ENCODE measurements around the gene FAM227B.

Gene FAM227B

DNA sequence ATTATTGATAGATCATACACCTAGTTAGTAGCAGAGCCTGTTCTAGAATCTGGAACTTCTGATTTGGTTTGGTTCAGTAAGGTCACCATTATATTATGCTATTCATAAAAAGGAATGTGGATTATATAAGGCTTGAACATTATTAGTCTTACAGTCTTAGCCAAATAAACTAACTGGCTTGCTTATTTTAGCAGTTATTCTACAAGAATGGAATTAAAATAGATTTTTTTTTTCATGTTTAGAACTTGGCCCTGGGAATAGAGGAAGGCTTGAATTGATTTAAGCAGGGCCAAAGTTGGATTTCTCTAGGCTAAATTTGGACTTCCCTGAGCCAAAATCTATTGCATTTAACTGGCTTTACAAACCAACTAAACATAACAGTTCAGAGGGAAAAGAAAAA, 24.7 kb upstream of the FAM227B start:
- no peaks in the 10 kb centered on the region for H3K27me3 ChIP-seq (ENCODE audit: insufficient read depth, low read length, poor library complexity, severe bottlenecking)
- H2AFZ ChIP-seq (ENCODE audit: low read length) = no peak overlapping the region
- H4K20me1 ChIP-seq (ENCODE audit: insufficient read depth, low read length, poor library complexity, severe bottlenecking) = no peaks in the 10 kb centered on the region
- no peaks in the 10 kb centered on the region for H3K9me3 ChIP-seq (ENCODE audit: insufficient read depth, low read depth, low read length)
- no peaks in the 10 kb centered on the region for H3K4me1 ChIP-seq (ENCODE audit: insufficient read depth, low read length, poor library complexity, severe bottlenecking)
- no peaks in the 10 kb centered on the region for H3K9me2 ChIP-seq (replicated peaks; ENCODE audit: low read depth, low read length)
- H3K79me2 ChIP-seq (ENCODE audit: insufficient read depth, low read length) = no peaks in the 10 kb centered on the region
- H3K36me3 ChIP-seq (ENCODE audit: insufficient read depth, low read length) = no peaks in the 10 kb centered on the region; the same call in 1 of the 2 replicates
- TF ChIP-seq, protein P1, sequence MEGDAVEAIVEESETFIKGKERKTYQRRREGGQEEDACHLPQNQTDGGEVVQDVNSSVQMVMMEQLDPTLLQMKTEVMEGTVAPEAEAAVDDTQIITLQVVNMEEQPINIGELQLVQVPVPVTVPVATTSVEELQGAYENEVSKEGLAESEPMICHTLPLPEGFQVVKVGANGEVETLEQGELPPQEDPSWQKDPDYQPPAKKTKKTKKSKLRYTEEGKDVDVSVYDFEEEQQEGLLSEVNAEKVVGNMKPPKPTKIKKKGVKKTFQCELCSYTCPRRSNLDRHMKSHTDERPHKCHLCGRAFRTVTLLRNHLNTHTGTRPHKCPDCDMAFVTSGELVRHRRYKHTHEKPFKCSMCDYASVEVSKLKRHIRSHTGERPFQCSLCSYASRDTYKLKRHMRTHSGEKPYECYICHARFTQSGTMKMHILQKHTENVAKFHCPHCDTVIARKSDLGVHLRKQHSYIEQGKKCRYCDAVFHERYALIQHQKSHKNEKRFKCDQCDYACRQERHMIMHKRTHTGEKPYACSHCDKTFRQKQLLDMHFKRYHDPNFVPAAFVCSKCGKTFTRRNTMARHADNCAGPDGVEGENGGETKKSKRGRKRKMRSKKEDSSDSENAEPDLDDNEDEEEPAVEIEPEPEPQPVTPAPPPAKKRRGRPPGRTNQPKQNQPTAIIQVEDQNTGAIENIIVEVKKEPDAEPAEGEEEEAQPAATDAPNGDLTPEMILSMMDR (conservative IDR thresholded peaks at IDR 0.05; ENCODE audit: low read length) = no peak
- TF ChIP-seq EZH2phosphoT487 (IDR thresholded peaks at IDR 0.05; ENCODE audit: borderline replicate concordance) = no peak
- H3K9ac ChIP-seq (ENCODE audit: low read depth, low read length, poor library complexity, severe bottlenecking) = no peak overlapping the region
- no peak overlapping the region for H3K4me2 ChIP-seq (ENCODE audit: low read depth, low read length, poor library complexity, severe bottlenecking)
- H3F3A ChIP-seq (ENCODE audit: low read depth) = no peaks in the 10 kb centered on the region
- no peak overlapping the region for H3K4me3 ChIP-seq (ENCODE audit: low read length, poor library complexity, severe bottlenecking)

DNA sequence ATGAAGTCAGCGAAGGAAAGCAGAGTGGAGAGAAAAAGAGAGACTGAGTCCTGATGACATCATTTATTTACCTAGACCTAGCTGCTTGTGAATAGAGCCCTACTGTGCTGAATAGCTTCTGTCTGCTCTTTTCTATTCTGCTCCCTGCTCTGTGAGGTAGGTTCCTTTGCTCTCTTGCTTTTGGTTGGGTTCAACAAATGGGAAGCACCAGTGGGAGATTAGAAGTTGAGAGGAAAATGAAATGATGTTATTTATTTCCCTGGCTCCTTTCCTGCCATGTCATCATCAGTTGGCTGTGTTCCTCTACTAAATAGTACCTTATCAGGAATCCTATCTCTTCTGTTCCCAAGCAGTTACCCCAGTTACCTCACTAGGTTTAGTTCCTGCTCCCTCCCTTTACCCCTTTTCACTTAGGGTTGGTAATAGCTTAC, 23.8 kb upstream of the FAM227B start:
- no peaks in the 10 kb centered on the region; the same call in 1 of the 2 replicates for H3K36me3 ChIP-seq (ENCODE audit: insufficient read depth, low read length)
- H3F3A ChIP-seq (ENCODE audit: low read depth) = no peaks in the 10 kb centered on the region
- no peaks in the 10 kb centered on the region for H3K27me3 ChIP-seq (ENCODE audit: insufficient read depth, low read length, poor library complexity, severe bottlenecking)
- H3K9ac ChIP-seq (ENCODE audit: low read depth, low read length, poor library complexity, severe bottlenecking) = no peak overlapping the region
- no peaks in the 10 kb centered on the region for H4K20me1 ChIP-seq (ENCODE audit: insufficient read depth, low read length, poor library complexity, severe bottlenecking)
- no peak overlapping the region for H2AFZ ChIP-seq (ENCODE audit: low read length)
- no peaks in the 10 kb centered on the region for H3K9me2 ChIP-seq (replicated peaks; ENCODE audit: low read depth, low read length)
- TF ChIP-seq EZH2phosphoT487 (IDR thresholded peaks at IDR 0.05; ENCODE audit: borderline replicate concordance) = no peak
- TF ChIP-seq, protein P1 (conservative IDR thresholded peaks at IDR 0.05; ENCODE audit: low read length) = no peak
- no peaks in the 10 kb centered on the region for H3K4me1 ChIP-seq (ENCODE audit: insufficient read depth, low read length, poor library complexity, severe bottlenecking)
- no peaks in the 10 kb centered on the region for H3K79me2 ChIP-seq (ENCODE audit: insufficient read depth, low read length)
- H3K4me2 ChIP-seq (ENCODE audit: low read depth, low read length, poor library complexity, severe bottlenecking) = no peak overlapping the region
- no peaks in the 10 kb centered on the region for H3K9me3 ChIP-seq (ENCODE audit: insufficient read depth, low read depth, low read length)
- H3K4me3 ChIP-seq (ENCODE audit: low read length, poor library complexity, severe bottlenecking) = no peak overlapping the region

DNA sequence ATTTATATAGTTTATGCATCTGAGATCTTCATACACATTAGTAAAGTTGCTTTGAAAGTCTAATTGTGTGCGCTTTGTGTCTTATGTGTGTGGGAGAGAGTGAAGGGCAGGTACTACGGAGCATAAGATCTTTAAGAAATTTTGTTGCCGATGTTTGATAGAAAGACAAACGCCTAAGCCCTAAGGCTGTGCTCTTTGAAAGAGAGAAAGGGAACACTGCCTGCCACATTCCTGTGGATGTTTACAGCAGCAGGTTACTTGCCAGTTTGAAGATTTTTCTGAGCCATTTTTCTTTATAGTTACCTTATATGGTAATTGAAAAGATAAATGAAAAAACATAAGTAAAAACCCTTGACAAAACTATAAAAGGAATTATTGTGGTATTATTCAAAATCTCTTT, 17.2 kb upstream of the FAM227B start:
- Histone ChIP-seq H3K4me2 (ENCODE audit: low read depth, low read length, poor library complexity, severe bottlenecking) (no peak overlapping the region), H3F3A (ENCODE audit: low read depth) (no peaks in the 10 kb centered on the region), H2AFZ (ENCODE audit: low read length) (no peak overlapping the region), H3K79me2 (ENCODE audit: insufficient read depth, low read length) (no peaks in the 10 kb centered on the region), H3K9ac (ENCODE audit: low read depth, low read length, poor library complexity, severe bottlenecking) (no peak overlapping the region), H3K36me3 (ENCODE audit: insufficient read depth, low read length) (peaks cover 8% of the 10 kb centered on the region; the same call in 1 of the 2 replicates), H3K27me3 (ENCODE audit: insufficient read depth, low read length, poor library complexity, severe bottlenecking) (no peaks in the 10 kb centered on the region), H3K9me2 (replicated peaks; ENCODE audit: low read depth, low read length) (no peaks in the 10 kb centered on the region), H3K4me3 (ENCODE audit: low read length, poor library complexity, severe bottlenecking) (no peak overlapping the region), H4K20me1 (ENCODE audit: insufficient read depth, low read length, poor library complexity, severe bottlenecking) (no peaks in the 10 kb centered on the region), H3K9me3 (ENCODE audit: insufficient read depth, low read depth, low read length) (no peaks in the 10 kb centered on the region), H3K4me1 (ENCODE audit: insufficient read depth, low read length, poor library complexity, severe bottlenecking) (no peaks in the 10 kb centered on the region)
- TF ChIP-seq, protein P1 (conservative IDR thresholded peaks at IDR 0.05; ENCODE audit: low read length) = no peak
- TF ChIP-seq EZH2phosphoT487 (IDR thresholded peaks at IDR 0.05; ENCODE audit: borderline replicate concordance) = no peak

All from Loucy (cell line).